GM08714 (cell line): ENCODE results near the gene RORC.
"Not testable (repeated sequence)": the region's sequence is repeated elsewhere in the genome, so short reads cannot be mapped to it uniquely, and the experiment has no call there.

Experiments
- H3K4me3 ChIP-seq: fragments of 200-500 bp; sonication (Bioruptor generic); 2 replicates; pipeline ENCODE4 v1.5.1; 2014; ENCODE audit warnings: mild to moderate bottlenecking, low read length, inconsistent platforms
- ZNF274 ChIP-seq: IDR thresholded peaks from 2 replicates; pipeline ENCODE4 v1.6.1; 2012; ENCODE audit warnings: mild to moderate bottlenecking, low read depth, low read length

Gene RORC

DNA sequence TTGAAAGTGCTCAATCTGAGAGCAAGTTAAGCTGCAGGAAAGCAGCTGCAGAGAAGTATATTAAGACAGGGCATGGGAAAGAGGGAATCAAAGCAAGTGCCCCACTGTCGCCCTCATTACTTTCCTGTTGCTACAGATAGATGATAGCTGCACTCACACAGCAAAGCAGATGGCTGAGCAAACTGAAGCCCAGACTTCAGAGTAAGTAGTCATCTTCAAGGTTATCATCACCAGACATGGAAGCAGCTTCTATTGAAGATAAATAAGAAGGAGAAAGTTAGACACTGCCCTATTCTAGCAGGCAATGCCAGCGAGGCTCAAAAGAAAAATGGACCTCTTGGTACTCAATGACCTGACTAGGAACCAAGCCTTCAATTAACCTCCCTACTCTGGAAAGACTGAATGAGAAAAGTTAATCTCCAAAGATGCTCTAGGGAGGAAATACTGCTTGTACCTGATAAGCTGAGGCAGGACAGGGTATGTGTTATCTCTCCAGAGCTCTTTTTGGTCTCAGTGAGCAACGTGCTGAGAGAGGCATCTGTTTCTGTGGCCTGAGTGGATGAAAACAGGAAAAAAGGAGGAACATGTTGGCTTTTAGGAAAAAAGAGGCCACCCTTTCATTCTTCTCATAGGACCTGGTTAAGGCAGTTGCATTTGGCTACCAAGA is 57.2 kb downstream of the RORC start:
- TF ChIP-seq ZNF274: no peak
- no peak overlapping the region for H3K4me3 ChIP-seq

DNA sequence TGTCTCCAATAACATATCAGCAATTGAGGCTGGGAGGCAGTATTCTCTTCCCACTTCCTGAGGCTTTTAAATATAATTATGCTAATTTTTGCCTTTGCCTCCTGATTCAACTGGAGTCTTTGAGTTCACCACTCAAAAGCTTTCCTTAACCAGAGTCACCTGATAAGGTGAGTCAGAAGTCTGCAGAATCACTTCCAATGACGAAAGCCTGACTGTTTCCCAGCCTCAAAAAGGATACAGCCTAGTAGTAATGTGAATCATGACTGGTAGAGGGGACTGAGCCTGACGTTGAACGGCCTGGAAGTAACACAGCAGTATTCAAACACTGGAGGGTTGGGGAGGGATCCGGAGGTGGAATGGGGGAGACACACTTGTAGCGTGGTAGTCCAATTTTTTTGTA is 57.9 kb downstream of the RORC start:
- no peak for TF ChIP-seq ZNF274

DNA sequence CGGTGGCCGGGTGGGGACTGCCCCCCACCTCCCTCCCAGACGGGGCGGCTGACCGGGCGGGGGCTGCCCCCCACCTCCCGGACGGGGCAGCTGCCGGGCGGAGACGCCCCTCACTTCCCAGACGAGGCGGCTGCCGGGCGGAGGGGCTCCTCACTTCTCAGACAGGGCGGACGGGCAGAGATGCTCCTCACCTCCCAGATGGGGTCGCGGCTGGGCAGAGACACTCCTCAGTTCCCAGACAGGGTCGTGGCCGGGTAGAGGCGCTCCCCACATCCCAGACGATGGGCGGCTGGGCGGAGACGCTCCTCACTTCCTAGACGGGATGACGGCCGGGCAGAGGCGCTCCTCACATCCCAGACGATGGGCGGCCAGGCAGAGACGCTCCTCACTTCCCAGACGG is 62.3 kb downstream of the RORC start:
- H3K4me3 ChIP-seq: not testable (repeated sequence)

More for the DNA sequence above, 57.9 kb downstream of the RORC start:
- no peak overlapping the region for H3K4me3 ChIP-seq

DNA sequence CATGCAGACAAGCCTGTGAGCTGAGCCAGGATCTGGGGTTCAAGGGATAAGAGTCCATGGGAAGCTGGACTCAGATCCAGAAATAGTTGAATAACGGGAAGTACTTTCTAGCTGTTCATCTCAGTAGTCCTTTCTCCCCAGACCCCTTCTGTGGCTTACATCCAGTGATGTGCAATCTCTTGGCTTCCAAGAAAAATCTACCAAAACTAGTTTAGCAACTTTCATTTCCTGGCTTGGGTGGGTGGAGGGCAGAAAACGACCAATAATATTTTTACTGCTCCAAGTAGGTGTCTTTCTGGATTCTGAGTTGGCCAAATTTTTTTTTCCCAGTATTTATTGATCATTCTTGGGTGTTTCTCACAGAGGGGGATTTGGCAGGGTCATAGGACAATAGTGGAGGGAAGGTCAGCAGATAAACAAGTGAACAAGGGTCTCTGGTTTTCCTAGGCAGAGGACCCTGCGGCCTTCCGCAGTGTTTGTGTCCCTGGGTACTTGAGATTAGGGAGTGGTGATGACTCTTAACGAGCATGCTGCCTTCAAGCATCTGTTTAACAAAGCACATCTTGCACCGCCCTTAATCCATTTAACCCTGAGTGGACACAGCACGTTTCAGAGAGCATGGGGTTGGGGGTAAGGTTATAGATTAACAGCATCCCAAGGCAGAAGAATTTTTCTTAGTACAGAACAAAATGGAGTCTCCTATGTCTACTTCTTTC is 63.1 kb downstream of the RORC start:
- not testable (repeated sequence) for H3K4me3 ChIP-seq

DNA sequence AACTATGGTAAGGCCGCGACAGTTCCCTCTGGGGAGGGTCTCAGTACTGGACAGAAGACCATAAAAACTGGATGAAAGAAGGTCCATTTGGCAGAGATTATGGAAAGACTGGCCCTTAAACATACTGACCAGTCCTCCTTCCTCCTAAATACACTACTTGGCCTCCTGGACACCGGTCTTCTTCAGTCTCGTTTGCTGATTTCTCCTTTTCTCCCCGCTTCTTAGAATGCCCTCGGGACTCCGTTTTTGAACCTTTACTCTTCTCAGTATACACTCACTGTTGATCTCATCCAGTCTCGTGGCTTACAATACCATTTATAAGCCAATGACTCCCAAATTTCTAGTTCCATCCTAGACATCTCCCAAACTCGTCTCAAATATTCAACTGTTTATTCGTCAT is 67.6 kb downstream of the RORC start:
- TF ChIP-seq ZNF274: no peak
- H3K4me3 ChIP-seq: peak overlapping the region; percentile 94

DNA sequence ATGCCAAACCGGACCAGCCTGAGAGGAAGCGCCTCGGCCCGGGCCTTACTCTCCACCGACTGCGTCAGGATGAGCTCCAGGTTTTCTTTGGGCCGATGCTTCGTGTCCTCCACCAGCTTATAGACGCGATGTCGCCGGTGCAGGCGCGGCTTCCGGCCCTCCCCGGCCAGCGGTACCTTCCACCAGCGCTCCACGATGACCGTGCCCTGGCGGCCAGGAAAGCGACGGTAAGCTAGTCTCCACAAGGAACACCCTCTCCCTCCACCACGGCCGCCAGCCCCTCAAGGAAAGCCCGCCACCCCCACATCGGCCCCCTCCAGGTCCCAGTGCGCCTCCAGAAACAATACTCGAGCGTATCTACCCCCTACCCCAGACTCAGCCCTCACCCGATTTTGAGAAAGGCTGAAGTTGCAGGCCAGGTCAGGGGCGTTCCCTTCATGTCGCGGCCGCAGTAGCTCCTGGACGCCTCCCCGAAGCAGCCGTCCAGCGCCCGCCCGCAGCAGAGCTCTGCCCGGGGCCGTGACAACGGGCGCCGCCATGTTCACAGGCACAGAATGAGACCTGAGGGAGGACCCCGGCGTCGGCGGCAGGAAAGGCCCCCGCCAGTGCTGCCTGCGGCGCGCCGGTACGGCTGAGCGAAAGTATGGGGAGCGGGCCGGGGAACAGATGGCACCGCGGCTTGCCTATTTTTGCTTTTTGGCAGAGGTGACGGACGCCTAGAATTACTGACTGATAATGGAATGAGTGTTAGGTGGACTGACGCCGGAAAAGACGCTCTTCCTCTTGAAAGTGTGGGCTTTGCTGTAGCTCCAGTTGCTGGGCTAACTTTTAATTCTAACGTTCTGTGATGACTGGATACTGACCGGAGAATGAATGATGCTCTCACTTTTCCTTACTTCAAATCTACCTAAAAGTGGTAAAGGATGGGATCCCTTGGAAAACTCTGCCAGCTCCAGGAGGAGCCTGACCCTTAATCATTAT is 68.4 kb downstream of the RORC start, which contains the start of gene MRPL9:
Gene MRPL9 (minus strand): TSS at position 556 of the 981 bp plus-strand sequence. CDS start 17 bp downstream, at position 539.
- no peak for TF ChIP-seq ZNF274
- H3K4me3 ChIP-seq: peak within 1 kb of the TSS; percentile 94

DNA sequence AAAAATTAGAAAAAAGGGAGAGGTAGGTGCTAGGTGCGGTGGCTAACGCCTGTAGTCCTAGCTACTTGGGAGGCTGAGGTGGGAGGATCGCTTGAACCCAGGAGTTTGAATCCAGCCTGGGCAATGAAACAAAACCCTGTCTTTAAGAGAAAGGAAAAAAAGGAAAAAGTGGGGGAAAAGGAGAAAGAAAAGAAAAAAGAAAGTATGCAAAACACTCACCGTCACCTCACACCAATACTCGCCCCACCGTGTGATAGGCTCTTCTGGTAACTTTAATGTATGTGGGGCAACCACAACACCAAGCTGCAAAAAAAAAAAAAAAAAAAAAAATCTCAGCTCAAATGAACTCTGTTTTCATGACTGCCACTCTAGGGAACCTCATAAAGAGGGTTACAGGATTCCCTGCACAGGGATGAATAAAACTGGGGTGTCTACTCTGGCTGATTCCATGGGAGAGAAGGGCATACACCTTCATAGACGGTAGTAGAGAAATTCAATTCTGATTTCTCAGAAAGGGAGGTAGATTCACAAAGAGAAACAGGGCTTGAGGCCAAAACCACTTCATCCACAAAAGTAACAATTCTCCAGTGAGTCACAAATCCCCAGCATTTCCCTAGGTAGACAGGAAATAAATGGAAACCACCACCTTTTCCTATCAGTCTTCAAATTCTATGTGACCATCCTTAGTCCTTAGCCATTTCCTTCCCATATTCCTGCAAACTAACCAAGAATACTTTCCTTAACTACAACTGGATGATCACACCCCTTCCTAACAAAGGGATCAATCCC is 70.8 kb downstream of the RORC start:
- TF ChIP-seq ZNF274: no peak

DNA sequence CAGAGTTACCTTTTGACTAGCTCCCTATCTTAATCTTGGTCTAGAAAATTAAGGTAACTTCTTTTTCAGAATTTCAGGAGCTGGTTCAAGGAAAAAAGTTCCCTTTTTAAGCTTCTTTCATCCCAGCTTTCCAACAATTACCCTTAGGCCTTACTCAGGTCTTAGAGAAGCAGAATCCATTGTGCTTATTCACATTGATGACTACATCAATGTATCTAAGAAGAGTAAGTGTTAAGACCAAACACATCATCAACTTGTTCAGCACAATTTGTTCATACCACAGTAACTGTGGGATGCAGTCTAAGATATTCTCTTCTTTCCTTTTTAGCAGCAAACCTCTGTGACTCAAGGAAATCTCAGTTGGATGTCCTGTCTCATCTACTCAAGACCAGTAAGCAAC is 72.4 kb downstream of the RORC start:
- no peak for TF ChIP-seq ZNF274

More for the DNA sequence above, 70.8 kb downstream of the RORC start:
- no peak overlapping the region for H3K4me3 ChIP-seq

DNA sequence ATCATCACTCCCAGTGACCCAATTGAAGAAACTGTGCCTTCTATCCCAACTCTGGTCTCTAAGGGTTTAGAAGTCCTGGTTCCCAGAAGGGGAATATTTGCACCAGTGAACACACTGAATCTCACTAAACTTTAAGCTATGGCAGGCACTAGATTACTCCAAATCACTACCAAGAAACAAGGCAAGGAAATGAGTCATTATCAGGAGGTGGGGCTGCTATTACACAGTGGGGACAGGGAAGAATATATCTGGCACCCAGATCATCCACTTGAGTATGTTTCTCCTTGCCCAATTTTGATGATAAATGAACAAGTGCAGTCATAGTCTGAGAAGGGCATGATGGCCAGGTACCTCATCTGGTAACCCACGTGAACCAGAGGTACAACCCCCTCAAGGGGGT is 75.3 kb downstream of the RORC start:
- H3K4me3 ChIP-seq: no peak overlapping the region
- TF ChIP-seq ZNF274: no peak

More for the DNA sequence above, 72.4 kb downstream of the RORC start:
- H3K4me3 ChIP-seq: no peak overlapping the region
